H1 (cell line): ENCODE results near the gene TNFAIP8. TPM values are rescaled to one million over a fixed set of nuclear protein-coding genes. Genes with fewer than 3 reads are reported as not detected.

ENCODE experiments used
- BRCA1 ChIP-seq: IDR thresholded peaks from 2 replicates; pipeline ENCODE4 v1.6.1; 2012; ENCODE audit warnings: low read depth, low read length, improper control_type of control experiment
- EZH2 ChIP-seq: fragments of 200-600 bp; sonication (generic); IDR thresholded peaks from 2 replicates; pipeline ENCODE4 v1.7.1; 2012; ENCODE audit warnings: low read depth, mild to moderate bottlenecking, moderate library complexity, low read length, inconsistent platforms; ENCODE audit not compliant: severe bottlenecking
- KDM4A ChIP-seq: IDR thresholded peaks from one replicate; pipeline ENCODE4 v1.7.1; 2012; ENCODE audit warnings: low read depth, mild to moderate bottlenecking, moderate library complexity, low read length, inconsistent platforms; ENCODE audit not compliant: severe bottlenecking
- POLR2A ChIP-seq, 2 experiments: IDR thresholded peaks; 1 replicate in 1 of 2; 2 replicates in 1 of 2; pipeline ENCODE4 v1.6.1; 2011; ENCODE audit warnings: low read depth in 2 of 2, low read length in 2 of 2, mild to moderate bottlenecking in 2 of 2; ENCODE audit errors: control extremely low read depth in 1 of 2
- RBBP5 ChIP-seq: IDR thresholded peaks from 2 replicates; pipeline ENCODE4 v1.7.1; 2012; ENCODE audit warnings: low read depth, mild to moderate bottlenecking, inconsistent platforms, low read length, moderate library complexity, borderline replicate concordance
- RFX5 ChIP-seq: IDR thresholded peaks from 2 replicates; pipeline ENCODE4 v1.6.1; 2011; ENCODE audit warnings: low read depth, low read length, improper control_type of control experiment, borderline replicate concordance
- SIN3A ChIP-seq, 2 experiments: IDR thresholded peaks in 1 of 2; conservative IDR thresholded peaks in 1 of 2; 2 replicates each; pipeline ENCODE4 v1.6.1; 2011 to 2012; ENCODE audit warnings: low read length in 2 of 2, improper control_type of control experiment in 1 of 2, low read depth in 1 of 2, mild to moderate bottlenecking in 1 of 2
- YY1 ChIP-seq: IDR thresholded peaks from 2 replicates; pipeline ENCODE4 v1.6.1; 2011; ENCODE audit warnings: low read depth, mild to moderate bottlenecking, low read length
- ZNF274 ChIP-seq: IDR thresholded peaks from 2 replicates; pipeline ENCODE4 v1.7.0; 2012; ENCODE audit warnings: low read length, borderline replicate concordance; ENCODE audit errors: extremely low read depth
- polyA plus RNA-seq, 7 experiments: library from polyadenylated mRNA; depleted of rRNA in 3 of 7; stranded (reverse) in 5 of 7; unstranded in 2 of 7; fragments of >200 nt in 5 of 7; fragments of 200-250 nt in 2 of 7; gene quantifications; 1 replicate in 5 of 7; 2 replicates in 1 of 7; 4 replicates in 1 of 7; pipeline versions ENCODE4 v1.2.1 to v1.2.3, GENCODE V29; 2011 to 2013; ENCODE audit warnings: missing spikeins in 2 of 7, mixed read lengths in 2 of 7
- total RNA-seq: library from RNA; stranded (reverse); fragmentation: NEBNext Ultra II Directional; extraction: Animal tissue kit (Norgen Biotek cat#: 25700); gene quantifications from 2 replicates; pipeline ENCODE4 v1.2.1, GENCODE V29; 2021
- TF ChIP-seq, protein P1 (sequence below): IDR thresholded peaks from 2 replicates; pipeline ENCODE4 v1.6.1; 2012; ENCODE audit warnings: inconsistent platforms

TNFAIP8 gene
- total and polyA plus RNA-seq, 2 of the 8 experiments (the other 6 are each of a cell fraction or from before 2014, with no cell fraction given): 12.4 to 19.3 TPM

GRCh38 chr5:119355685-119356611, at the start of gene TNFAIP8 (continued):
- TF ChIP-seq RFX5 (no peak), POLR2A (IDR thresholded peaks at IDR 0.05; ENCODE audit: control extremely low read depth in 1 of 2, low read depth in 2 of 2, low read length in 2 of 2) (0 out of 3 replicates have a peak, but pooled peaks of 1 of the 2 experiments have one; percentile 21), SIN3A (conservative IDR thresholded peaks at IDR 0.05 in 1 of 2, IDR thresholded peaks at IDR 0.05 in 1 of 2; ENCODE audit: low read depth in 1 of 2, low read length in 2 of 2) (peak in 1 of 2 experiments; percentile 38; a peak in 1 of 4 replicates), BRCA1 (no peak), ZNF274 (no peak), RBBP5 (peak; percentile 86; the same call in 1 of the 2 replicates), YY1 (no peak), EZH2 (peak; percentile 49), KDM4A (peak; percentile 61)
- TF ChIP-seq, protein P1, sequence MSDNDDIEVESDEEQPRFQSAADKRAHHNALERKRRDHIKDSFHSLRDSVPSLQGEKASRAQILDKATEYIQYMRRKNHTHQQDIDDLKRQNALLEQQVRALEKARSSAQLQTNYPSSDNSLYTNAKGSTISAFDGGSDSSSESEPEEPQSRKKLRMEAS: peak; percentile 14
